Right atrium auricular region (tissue), 2 donors: ENCODE data around the gene SPTBN1. TPM values are rescaled to one million over a fixed set of nuclear protein-coding genes. Genes with fewer than 3 reads are reported as not detected.

Source experiments
- DNase-seq: peaks from one replicate; pipeline ENCODE4 v3.0.0-alpha.2; 2019; ENCODE audit warnings: low spot score
- H3K27ac ChIP-seq, 2 donors: fragments of 200-600 bp; sonication (generic); 1 replicate in 1 of 2; 2 replicates in 1 of 2; pipeline ENCODE4 v1.5.1; 2016 to 2019
- H3K27me3 ChIP-seq, 2 donors: fragments of 200-600 bp; sonication (generic); one replicate each; pipeline versions ENCODE4 v1.5.1 to v1.6.0; 2017 to 2019
- H3K36me3 ChIP-seq: fragments of 200-600 bp; sonication (generic); one replicate; pipeline ENCODE4 v1.5.1; 2016
- H3K4me1 ChIP-seq, 2 donors: fragments of 200-600 bp; sonication (generic); one replicate each; pipeline versions ENCODE4 v1.5.1 to v1.6.0; 2017 to 2019
- H3K4me3 ChIP-seq, 2 donors: fragments of 200-600 bp; sonication (generic); 1 replicate in 1 of 2; 2 replicates in 1 of 2; pipeline ENCODE4 v1.5.1; 2017 to 2019; ENCODE audit warnings: mild to moderate bottlenecking in 1 of 2, moderate library complexity in 1 of 2
- H3K9me3 ChIP-seq, 2 donors: fragments of 200-600 bp; sonication (generic); one replicate each; pipeline ENCODE4 v1.5.1; 2019
- total RNA-seq, 2 donors: library from RNA; depleted of rRNA; stranded (reverse); fragments of >200 nt; gene quantifications; one replicate each; pipeline ENCODE4 v1.1.0, GENCODE V29; 2016
- TF ChIP-seq, protein P1 (sequence below), 2 donors: fragments of 200-600 bp; sonication (generic); IDR thresholded peaks; one replicate each; pipeline ENCODE4 v1.5.1; 2019; ENCODE audit warnings: antibody characterized with exemption in 2 of 2

The SPTBN1 gene
- total RNA-seq, 2 donors from 2014 or later, result 265 to 382 TPM

DNA sequence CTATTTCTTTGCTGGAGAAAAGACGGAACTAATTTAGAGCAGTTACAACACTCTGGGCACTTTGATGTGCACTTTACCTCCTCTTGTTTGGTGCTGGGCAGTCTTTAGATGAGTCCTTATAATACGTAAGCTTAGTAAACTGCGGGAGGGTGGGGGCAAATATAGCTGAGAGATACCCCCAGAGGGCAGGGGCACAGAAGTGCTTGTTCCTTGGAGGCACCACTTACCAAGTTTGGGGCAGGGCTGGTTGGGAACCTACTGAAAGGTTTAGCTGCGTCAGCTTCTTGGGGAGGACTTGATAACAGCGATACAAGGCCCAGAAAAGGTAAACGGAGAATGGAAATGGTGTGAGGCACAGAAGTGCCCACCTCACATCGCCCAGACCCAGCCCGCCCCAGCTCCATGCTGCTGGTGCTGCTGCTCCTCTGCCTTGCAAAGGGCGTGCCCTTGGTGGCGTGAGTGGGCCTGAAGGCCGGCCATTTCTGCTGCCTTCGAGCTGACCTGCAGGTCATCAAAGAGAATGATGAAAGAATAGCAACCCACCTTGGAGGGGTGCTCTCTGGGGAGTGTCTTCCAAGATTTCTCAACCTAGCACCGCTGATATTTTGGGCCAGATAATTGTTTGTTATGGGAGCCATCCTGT is 139.2 kb downstream of the SPTBN1 start:
- peaks cover 0 to 70% of the 10 kb centered on the region in 2 donors for H3K4me1 ChIP-seq
- TF ChIP-seq, protein P1, sequence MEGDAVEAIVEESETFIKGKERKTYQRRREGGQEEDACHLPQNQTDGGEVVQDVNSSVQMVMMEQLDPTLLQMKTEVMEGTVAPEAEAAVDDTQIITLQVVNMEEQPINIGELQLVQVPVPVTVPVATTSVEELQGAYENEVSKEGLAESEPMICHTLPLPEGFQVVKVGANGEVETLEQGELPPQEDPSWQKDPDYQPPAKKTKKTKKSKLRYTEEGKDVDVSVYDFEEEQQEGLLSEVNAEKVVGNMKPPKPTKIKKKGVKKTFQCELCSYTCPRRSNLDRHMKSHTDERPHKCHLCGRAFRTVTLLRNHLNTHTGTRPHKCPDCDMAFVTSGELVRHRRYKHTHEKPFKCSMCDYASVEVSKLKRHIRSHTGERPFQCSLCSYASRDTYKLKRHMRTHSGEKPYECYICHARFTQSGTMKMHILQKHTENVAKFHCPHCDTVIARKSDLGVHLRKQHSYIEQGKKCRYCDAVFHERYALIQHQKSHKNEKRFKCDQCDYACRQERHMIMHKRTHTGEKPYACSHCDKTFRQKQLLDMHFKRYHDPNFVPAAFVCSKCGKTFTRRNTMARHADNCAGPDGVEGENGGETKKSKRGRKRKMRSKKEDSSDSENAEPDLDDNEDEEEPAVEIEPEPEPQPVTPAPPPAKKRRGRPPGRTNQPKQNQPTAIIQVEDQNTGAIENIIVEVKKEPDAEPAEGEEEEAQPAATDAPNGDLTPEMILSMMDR (IDR thresholded peaks at IDR 0.05), result no peak
- peak overlapping the region; percentile 59 to 77 for H3K27ac ChIP-seq
- H3K4me3 ChIP-seq, result no peak overlapping the region
- H3K9me3 ChIP-seq, result no peaks in the 10 kb centered on the region
- H3K27me3 ChIP-seq, result no peaks in the 10 kb centered on the region
- no peak for DNase-seq
- H3K36me3 ChIP-seq, result peaks cover 12% of the 10 kb centered on the region

DNA sequence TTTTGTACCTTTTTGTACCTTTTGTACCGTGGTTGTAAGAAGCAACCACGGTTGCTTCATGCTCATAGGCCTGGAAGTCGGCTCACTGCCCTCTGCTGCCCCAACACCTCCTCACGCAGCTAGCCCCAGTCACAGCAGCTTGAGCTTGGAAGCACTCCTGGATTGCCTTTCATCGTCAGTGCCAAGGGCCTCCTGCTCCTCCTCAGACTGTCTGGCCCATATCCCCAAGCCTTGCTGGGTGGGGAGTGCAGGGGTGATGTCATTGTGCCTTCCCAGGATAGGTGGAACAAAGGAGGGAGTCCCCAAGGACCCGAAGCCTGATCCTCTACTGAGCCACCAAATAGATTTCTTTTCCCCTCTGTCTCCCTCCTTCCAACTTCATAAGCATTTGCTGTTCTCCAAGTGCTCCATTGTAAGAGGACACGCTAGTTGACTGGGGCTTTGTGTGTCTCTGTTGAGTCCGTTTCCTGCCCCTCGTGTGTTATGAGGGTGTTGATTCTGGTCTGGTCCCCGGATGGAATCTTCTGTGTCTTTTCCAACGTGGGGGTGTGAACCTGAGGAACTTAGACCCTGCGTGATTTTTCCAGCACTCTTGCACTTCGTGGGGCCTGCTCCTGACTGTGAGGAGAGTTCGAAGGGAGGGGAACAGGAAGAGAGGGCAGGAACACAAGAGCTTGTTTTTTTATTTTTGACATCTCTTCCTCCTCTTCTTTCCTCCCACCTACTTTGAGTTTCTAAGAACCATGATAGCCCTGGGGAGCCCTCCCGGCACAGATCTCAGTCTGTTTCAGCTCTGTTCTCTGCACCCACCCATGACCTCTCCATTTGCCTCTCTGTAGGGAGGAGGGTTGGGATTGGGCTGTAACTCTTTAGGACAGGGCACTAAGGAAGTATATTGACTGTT is 140.1 kb downstream of the SPTBN1 start:
- DNase-seq, result peak; percentile 84
- TF ChIP-seq, protein P1 (IDR thresholded peaks at IDR 0.05), result no peak
- Histone ChIP-seq H3K9me3 (no peaks in the 10 kb centered on the region), H3K27ac (peak overlapping the region; percentile 59 to 77), H3K4me3 (no peak overlapping the region), H3K36me3 (peaks cover 12% of the 10 kb centered on the region), H3K4me1 (peaks cover 0 to 72% of the 10 kb centered on the region in 2 donors), H3K27me3 (no peaks in the 10 kb centered on the region)

DNA sequence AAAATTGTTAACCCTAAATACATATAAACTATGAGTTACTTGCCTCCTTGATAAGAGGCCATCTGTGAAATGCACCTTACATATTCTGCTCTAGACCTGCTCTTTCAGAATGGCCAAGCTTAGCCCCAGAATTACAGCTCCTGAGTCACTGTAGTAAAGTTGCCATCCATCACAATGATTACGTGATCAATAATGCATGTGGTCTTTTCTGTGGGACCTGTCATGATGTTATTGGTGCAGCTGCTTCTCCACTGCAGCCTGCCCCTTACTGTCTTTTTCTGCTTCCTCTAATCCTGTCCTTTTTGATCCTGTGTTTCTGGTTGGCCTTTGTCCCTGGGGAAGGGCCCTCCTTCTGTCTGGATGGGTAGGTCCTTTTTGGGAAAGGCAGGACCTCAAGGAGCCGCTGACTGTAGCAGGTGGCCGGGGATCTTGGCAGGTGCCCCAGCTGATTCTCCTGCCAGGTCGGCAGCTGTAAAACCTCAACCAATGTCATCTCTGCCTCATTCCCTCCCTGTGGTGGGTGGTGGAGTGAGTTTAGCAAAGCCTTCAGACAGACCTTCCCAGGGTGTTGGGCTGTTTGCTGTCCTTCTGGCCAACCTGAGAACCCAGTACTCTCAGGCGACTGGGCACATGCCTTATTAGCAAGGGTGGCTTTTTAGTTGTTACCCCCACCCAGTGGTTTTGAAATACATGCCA is 141.2 kb downstream of the SPTBN1 start:
- H3K27me3 ChIP-seq, result no peaks in the 10 kb centered on the region
- peak overlapping the region in 1 of 2 donors; percentile 10 for H3K27ac ChIP-seq
- TF ChIP-seq, protein P1 (IDR thresholded peaks at IDR 0.05), result no peak
- H3K4me1 ChIP-seq, result peaks cover 0 to 75% of the 10 kb centered on the region in 2 donors
- H3K9me3 ChIP-seq, result no peaks in the 10 kb centered on the region
- DNase-seq, result no peak
- H3K4me3 ChIP-seq, result no peak overlapping the region
- H3K36me3 ChIP-seq, result peaks cover 12% of the 10 kb centered on the region

DNA sequence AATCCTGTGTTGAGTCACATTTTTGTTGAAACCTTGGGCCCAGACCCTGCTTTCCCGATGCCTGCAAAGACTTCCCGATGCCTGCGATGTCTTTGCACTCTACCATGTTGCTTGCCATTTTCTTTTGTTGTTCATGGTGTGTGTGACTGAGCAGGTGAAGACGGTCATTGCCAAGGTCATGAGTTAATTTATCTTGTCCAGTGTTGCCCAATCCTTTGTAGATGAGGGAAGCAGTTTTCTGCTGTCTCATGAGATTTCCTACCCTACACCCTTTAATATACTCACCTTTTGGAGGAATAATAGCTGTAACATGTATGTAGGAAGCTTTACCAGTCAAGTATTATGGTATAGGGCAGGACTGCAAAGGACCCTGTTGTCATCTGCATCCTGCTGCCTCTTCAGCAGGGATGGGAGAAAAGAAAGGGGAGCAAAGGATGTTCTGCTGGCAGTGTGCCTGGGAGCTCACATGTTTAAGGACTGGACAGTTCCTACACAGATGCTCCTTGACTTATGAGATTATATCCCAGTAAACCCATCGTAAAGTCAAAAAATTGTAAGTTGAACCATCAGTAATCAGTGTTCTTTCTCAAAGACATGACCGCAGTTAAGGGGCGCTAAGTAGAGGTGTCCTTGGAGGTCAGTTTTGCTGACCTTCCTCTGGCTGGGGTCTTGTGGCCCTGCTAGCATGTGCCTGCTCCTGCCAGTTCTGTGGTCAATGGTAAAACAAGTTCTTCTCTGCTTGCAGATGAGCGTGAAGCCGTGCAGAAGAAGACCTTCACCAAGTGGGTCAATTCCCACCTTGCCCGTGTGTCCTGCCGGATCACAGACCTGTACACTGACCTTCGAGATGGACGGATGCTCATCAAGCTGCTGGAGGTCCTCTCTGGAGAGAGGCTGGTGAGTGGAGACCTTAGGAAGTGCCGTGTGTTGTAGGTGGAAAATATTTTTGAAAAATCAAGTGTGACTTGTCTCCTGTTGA is 142.5 kb downstream of the SPTBN1 start:
- H3K27me3 ChIP-seq, result no peaks in the 10 kb centered on the region
- H3K4me1 ChIP-seq, result peaks cover 0 to 88% of the 10 kb centered on the region in 2 donors
- TF ChIP-seq, protein P1 (IDR thresholded peaks at IDR 0.05), result no peak

DNA sequence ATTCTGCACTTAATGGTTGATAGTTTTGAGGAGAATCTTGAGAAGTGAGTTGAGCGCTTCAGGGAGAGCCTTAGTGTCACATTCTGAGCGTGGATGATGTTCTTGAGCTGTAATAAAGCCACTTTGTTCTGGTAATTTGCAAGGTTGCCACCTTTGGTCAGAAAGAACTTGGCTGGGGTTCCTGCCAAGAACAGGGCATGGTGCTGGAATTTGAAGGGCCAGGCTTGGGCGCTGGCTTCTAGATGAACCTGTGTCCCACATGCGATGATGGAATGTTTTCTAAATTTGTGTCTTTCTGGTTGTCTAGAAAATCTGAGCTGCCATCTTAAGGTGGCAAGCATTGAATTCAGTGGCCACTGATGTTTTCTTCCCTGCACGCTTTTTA is 143.2 kb downstream of the SPTBN1 start:
- no peak overlapping the region for H3K4me3 ChIP-seq
- DNase-seq, result no peak
- peaks cover 0 to 95% of the 10 kb centered on the region in 2 donors for H3K4me1 ChIP-seq

More for the DNA sequence above, 142.5 kb downstream of the SPTBN1 start:
- H3K4me3 ChIP-seq, result no peak overlapping the region
- H3K27ac ChIP-seq, result peak overlapping the region; percentile 49 to 71
- H3K36me3 ChIP-seq, result no peaks in the 10 kb centered on the region
- DNase-seq, result no peak
- H3K9me3 ChIP-seq, result no peaks in the 10 kb centered on the region

More for the DNA sequence above, 143.2 kb downstream of the SPTBN1 start:
- no peaks in the 10 kb centered on the region for H3K36me3 ChIP-seq
- no peaks in the 10 kb centered on the region for H3K27me3 ChIP-seq
- TF ChIP-seq, protein P1 (IDR thresholded peaks at IDR 0.05), result no peak
- H3K27ac ChIP-seq, result peak overlapping the region; percentile 49 to 71
- no peaks in the 10 kb centered on the region for H3K9me3 ChIP-seq
